GM12875 (cell line): Measurements from ENCODE around the gene PLEKHG7.

ENCODE experiments used
- H3K4me3 ChIP-seq: one replicate; pipeline ENCODE4 v1.5.1; 2011; ENCODE audit warnings: low read depth, low read length, control low read depth
- TF ChIP-seq, protein P1 (sequence below): IDR thresholded peaks from 2 replicates; pipeline ENCODE4 v1.5.1; 2011; ENCODE audit warnings: low read depth, mild to moderate bottlenecking, control low read depth, inconsistent platforms, low read length, moderate library complexity, borderline replicate concordance; ENCODE audit not compliant: insufficient read depth

PLEKHG7 gene

DNA sequence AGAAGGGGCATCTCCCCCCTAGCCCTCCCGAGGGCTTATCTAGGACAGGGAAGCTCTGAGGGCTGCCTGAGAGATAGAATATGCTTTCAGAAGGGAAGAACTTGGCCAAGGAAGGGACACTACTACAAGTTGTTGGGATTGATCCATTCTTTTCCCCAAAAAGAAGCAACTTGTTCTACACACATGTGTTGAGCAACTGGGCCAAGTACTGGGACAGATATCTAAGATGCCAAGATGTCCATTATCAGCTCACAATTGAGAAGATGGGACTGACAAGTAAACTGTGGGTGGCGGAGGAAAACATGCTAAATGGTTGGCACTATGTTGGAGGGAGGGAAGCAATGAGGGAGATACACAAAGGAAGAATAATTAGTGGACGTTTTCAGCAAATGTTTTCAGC lies 30.9 kb downstream of the PLEKHG7 start:
- TF ChIP-seq, protein P1, sequence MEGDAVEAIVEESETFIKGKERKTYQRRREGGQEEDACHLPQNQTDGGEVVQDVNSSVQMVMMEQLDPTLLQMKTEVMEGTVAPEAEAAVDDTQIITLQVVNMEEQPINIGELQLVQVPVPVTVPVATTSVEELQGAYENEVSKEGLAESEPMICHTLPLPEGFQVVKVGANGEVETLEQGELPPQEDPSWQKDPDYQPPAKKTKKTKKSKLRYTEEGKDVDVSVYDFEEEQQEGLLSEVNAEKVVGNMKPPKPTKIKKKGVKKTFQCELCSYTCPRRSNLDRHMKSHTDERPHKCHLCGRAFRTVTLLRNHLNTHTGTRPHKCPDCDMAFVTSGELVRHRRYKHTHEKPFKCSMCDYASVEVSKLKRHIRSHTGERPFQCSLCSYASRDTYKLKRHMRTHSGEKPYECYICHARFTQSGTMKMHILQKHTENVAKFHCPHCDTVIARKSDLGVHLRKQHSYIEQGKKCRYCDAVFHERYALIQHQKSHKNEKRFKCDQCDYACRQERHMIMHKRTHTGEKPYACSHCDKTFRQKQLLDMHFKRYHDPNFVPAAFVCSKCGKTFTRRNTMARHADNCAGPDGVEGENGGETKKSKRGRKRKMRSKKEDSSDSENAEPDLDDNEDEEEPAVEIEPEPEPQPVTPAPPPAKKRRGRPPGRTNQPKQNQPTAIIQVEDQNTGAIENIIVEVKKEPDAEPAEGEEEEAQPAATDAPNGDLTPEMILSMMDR = no peak
- no peak overlapping the region for H3K4me3 ChIP-seq

- H3K4me3 ChIP-seq = no peak overlapping the region
- TF ChIP-seq, protein P1 = no peak
Measured at GRCh38 chr12:92735131-92735721, 32.4 kb downstream of the PLEKHG7 start.

- TF ChIP-seq, protein P1 = no peak
- H3K4me3 ChIP-seq = no peak overlapping the region
Measured at GRCh38 chr12:92736605-92737004, 33.8 kb downstream of the PLEKHG7 start.

- TF ChIP-seq, protein P1 = no peak
- no peak overlapping the region for H3K4me3 ChIP-seq
Measured at GRCh38 chr12:92737855-92738850, 35.4 kb downstream of the PLEKHG7 start.

DNA sequence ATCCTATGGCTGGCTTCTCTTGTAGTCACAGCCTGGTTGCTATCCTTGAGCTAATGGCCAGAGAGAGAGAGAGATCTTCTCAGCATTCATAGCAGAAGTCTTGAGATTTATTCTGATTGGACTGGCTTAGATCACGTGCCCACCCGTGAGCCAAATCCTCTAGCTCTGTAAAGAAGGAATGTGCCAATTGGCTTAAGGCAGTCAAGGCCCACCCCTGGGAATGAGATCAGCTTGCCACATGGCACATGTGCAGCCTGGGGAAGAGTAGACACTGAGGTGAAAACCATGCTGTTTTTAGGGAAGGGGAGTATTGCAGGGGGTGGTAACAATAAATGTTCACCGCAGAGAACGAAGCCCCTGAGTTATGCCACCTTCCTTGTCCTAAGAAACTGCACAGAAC lies 36.3 kb downstream of the PLEKHG7 start:
- H3K4me3 ChIP-seq = no peak overlapping the region
- TF ChIP-seq, protein P1 = no peak

- no peak overlapping the region for H3K4me3 ChIP-seq
- TF ChIP-seq, protein P1 = no peak
Measured at GRCh38 chr12:92740411-92740810, 37.6 kb downstream of the PLEKHG7 start.

GRCh38 chr12:92743026-92743425 lies 40.2 kb downstream of the PLEKHG7 start:
- TF ChIP-seq, protein P1 = no peak
- no peak overlapping the region for H3K4me3 ChIP-seq
